ENCODE measurements around the gene ZNF19.
"Not testable (repeated sequence)": the region's sequence is repeated elsewhere in the genome, so short reads cannot be mapped to it uniquely, and the experiment has no call there.

ZNF19 gene

GRCh38 chr16:71515026-71515425 lies 25.9 kb upstream of the ZNF19 start:
- no peaks in the 10 kb centered on the region for H3K4me1 ChIP-seq (ENCODE audit: insufficient read depth, poor library complexity, severe bottlenecking)
- no peak for ATAC-seq (ENCODE audit: low read depth)
- DNase-seq (ENCODE audit: low spot score) = no peak
- no peak overlapping the region for H3K4me3 ChIP-seq (ENCODE audit: severe bottlenecking)
- no peak overlapping the region for H3K27ac ChIP-seq (ENCODE audit: poor library complexity, severe bottlenecking)
- no peaks in the 10 kb centered on the region for H3K36me3 ChIP-seq (ENCODE audit: low read depth)
- no peaks in the 10 kb centered on the region for H3K27me3 ChIP-seq (ENCODE audit: insufficient read depth, poor library complexity, severe bottlenecking)
- H3K9me3 ChIP-seq (ENCODE audit: severe bottlenecking) = no peaks in the 10 kb centered on the region
- no peak for TF ChIP-seq CTCF (IDR thresholded peaks at IDR 0.05; ENCODE audit: poor library complexity, severe bottlenecking)

GRCh38 chr16:71514476-71514875 lies 25.4 kb upstream of the ZNF19 start:
- ATAC-seq (ENCODE audit: low read depth) (no peak), DNase-seq (ENCODE audit: low spot score) (no peak)
- Histone ChIP-seq H3K27me3 (ENCODE audit: insufficient read depth, poor library complexity, severe bottlenecking) (no peaks in the 10 kb centered on the region), H3K4me1 (ENCODE audit: insufficient read depth, poor library complexity, severe bottlenecking) (no peaks in the 10 kb centered on the region), H3K9me3 (ENCODE audit: severe bottlenecking) (no peaks in the 10 kb centered on the region), H3K36me3 (ENCODE audit: low read depth) (no peaks in the 10 kb centered on the region), H3K4me3 (ENCODE audit: severe bottlenecking) (no peak overlapping the region), H3K27ac (ENCODE audit: poor library complexity, severe bottlenecking) (no peak overlapping the region)
- TF ChIP-seq CTCF (IDR thresholded peaks at IDR 0.05; ENCODE audit: poor library complexity, severe bottlenecking) = no peak

- ATAC-seq (ENCODE audit: low read depth) (no peak), DNase-seq (ENCODE audit: low spot score) (no peak)
- Histone ChIP-seq H3K4me3 (ENCODE audit: severe bottlenecking) (no peak overlapping the region), H3K9me3 (ENCODE audit: severe bottlenecking) (no peaks in the 10 kb centered on the region), H3K27me3 (ENCODE audit: insufficient read depth, poor library complexity, severe bottlenecking) (no peaks in the 10 kb centered on the region), H3K36me3 (ENCODE audit: low read depth) (no peaks in the 10 kb centered on the region), H3K4me1 (ENCODE audit: insufficient read depth, poor library complexity, severe bottlenecking) (no peaks in the 10 kb centered on the region), H3K27ac (ENCODE audit: poor library complexity, severe bottlenecking) (no peak overlapping the region)
- TF ChIP-seq CTCF (IDR thresholded peaks at IDR 0.05; ENCODE audit: poor library complexity, severe bottlenecking) = no peak
Measured at GRCh38 chr16:71513302-71513701, 24.2 kb upstream of the ZNF19 start.

GRCh38 chr16:71507061-71507460 lies 17.9 kb upstream of the ZNF19 start:
- Histone ChIP-seq H3K36me3 (ENCODE audit: low read depth) (no peaks in the 10 kb centered on the region), H3K27ac (ENCODE audit: poor library complexity, severe bottlenecking) (no peak overlapping the region), H3K4me3 (ENCODE audit: severe bottlenecking) (no peak overlapping the region), H3K4me1 (ENCODE audit: insufficient read depth, poor library complexity, severe bottlenecking) (no peaks in the 10 kb centered on the region), H3K27me3 (ENCODE audit: insufficient read depth, poor library complexity, severe bottlenecking) (no peaks in the 10 kb centered on the region), H3K9me3 (ENCODE audit: severe bottlenecking) (no peaks in the 10 kb centered on the region)
- DNase-seq (ENCODE audit: low spot score) (no peak), ATAC-seq (ENCODE audit: low read depth) (no peak)
- TF ChIP-seq CTCF (IDR thresholded peaks at IDR 0.05; ENCODE audit: poor library complexity, severe bottlenecking) = no peak

GRCh38 chr16:71504901-71505300 lies 15.8 kb upstream of the ZNF19 start:
- DNase-seq (ENCODE audit: low spot score) (no peak), ATAC-seq (ENCODE audit: low read depth) (peak; percentile 72; the same call in 2 of the 3 replicates)
- TF ChIP-seq CTCF (IDR thresholded peaks at IDR 0.05; ENCODE audit: poor library complexity, severe bottlenecking) = no peak
- Histone ChIP-seq H3K4me1 (ENCODE audit: insufficient read depth, poor library complexity, severe bottlenecking) (no peaks in the 10 kb centered on the region), H3K9me3 (ENCODE audit: severe bottlenecking) (no peaks in the 10 kb centered on the region), H3K27me3 (ENCODE audit: insufficient read depth, poor library complexity, severe bottlenecking) (no peaks in the 10 kb centered on the region), H3K4me3 (ENCODE audit: severe bottlenecking) (no peak overlapping the region), H3K36me3 (ENCODE audit: low read depth) (no peaks in the 10 kb centered on the region), H3K27ac (ENCODE audit: poor library complexity, severe bottlenecking) (no peak overlapping the region)

- not testable (repeated sequence) for H3K27ac ChIP-seq (ENCODE audit: poor library complexity, severe bottlenecking); H3K4me3 ChIP-seq (ENCODE audit: severe bottlenecking); H3K4me1 ChIP-seq (ENCODE audit: insufficient read depth, poor library complexity, severe bottlenecking); H3K9me3 ChIP-seq (ENCODE audit: severe bottlenecking); ATAC-seq (ENCODE audit: low read depth); H3K36me3 ChIP-seq (ENCODE audit: low read depth); H3K27me3 ChIP-seq (ENCODE audit: insufficient read depth, poor library complexity, severe bottlenecking); DNase-seq (ENCODE audit: low spot score)
Measured at GRCh38 chr16:71504051-71504450, 14.9 kb upstream of the ZNF19 start.

Measured in RWPE2 (cell line).